Right kidney (tissue), 1 donor: ENCODE data around the gene CCDC167.

Source experiments
- DNase-seq: peaks from one replicate; pipeline ENCODE4 v3.0.0-alpha.2; 2016

The CCDC167 gene

DNA sequence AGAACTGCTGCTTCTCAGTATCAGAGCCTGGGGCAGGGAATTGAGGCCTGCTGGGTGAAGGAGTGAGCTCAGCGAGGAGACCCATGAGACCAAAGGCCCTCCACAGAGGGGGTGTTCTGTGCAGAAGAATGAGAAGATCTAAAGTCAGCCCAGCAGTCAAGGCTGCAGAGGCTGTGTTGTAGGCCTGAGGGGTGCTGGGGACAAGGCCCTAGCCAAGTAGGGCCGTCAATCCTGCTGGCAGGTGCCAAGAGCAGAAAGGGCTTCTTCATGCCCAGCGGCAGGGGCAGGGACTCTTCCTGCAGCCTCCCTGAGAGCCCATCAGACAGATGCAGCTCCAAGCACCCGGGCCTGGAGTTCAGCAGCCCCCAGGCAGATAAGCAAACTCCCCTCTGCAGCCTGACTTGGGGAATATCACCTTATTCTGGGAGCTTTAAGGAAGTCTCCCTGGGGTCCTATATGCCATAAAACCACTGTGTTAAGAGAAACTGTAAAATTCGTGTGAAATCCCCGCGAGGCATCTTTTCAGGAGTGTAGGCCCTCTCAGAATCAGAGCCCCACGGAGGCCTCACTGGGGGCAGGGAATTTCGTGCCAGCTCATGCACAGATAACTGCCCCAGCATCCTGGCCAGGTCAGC lies 9.0 kb downstream of the CCDC167 start:
- no peak for DNase-seq

DNA sequence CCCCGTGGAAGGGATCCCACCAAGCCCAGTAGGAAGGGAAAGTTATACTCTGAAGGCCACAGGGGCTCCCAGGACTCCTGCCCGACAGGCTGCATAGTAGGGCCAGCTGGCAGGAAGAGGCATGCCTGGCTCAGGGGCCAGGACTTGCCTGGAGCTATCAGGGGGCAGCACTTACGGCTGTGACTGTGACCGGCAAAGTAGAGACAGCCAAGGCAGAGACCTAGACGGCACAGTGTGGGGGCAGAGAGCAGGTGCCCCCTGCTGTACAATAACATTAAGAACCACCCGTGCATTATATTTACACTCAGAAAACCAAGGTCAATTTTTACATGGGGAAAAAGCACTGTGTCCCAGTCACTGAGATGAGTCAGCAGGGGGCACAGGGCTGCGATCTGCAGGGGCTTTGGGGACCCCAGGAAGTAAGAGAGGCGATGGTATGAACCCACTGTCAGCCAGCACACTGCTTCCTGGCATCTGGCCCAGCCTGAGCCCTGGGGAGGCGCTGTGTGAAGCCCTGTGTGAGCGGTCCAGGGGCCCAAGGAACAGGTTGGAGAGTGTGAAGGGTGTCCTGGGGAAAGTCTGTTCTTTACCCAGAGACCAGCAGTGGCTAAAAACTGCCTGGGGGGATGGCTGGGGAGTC lies 9.9 kb downstream of the CCDC167 start:
- no peak for DNase-seq

DNA sequence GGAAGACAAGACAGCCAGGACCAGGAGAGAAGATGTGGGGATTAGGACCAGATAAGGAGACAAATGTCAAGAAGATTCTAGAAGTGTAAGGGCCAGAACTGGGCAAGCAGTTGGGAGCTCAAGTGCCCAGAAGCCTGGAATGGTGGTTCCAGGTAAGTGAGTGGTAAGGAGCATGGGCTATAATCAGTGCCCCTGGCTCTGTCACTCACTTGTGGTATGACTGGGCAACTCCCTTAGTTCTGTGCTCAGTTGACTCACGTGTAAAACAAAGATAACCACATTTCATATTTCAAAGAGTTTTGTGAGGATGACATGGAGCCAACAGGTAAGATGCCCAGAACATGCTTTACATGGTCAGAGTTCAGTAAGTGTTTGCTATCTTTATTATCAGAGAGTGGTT lies 11.2 kb downstream of the CCDC167 start:
- no peak for DNase-seq

DNA sequence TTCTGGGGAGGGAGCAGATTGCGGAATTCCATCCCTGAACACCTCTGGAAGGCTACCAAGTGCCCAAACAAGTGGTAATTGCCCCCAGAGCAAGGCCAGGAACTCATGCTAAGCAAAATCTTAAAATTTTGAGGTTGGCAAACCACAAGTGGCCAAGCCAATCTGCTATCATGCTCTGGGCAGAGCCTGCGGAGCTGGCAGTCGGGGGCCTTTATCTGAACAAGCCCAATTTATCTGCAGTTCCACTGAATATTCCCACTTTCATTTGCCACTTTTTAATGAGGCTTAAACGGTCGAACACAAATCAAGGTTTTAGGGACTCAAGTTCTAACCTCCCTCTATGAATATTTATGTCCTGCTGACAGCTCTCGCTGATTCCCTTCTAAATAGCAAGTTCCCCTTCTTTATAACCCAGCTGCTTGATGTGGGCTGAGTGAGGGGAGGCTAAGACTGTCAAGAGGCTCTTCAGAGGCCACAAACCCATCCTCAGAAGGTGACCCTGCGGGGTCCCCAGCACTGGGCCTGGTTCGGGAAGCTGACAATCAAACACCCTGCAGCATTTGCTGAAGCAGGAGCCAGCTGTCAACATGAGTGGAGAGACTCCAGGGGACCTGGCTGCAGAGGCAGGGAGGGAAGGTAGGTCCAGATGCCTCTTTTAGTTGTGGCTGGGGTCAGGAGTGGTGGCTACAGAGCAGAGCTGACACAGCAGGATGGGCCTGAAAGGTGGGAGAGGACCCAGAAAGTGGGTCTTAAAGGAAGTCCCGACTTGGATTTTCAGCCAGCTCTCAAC lies 11.9 kb downstream of the CCDC167 start:
- DNase-seq = no peak

DNA sequence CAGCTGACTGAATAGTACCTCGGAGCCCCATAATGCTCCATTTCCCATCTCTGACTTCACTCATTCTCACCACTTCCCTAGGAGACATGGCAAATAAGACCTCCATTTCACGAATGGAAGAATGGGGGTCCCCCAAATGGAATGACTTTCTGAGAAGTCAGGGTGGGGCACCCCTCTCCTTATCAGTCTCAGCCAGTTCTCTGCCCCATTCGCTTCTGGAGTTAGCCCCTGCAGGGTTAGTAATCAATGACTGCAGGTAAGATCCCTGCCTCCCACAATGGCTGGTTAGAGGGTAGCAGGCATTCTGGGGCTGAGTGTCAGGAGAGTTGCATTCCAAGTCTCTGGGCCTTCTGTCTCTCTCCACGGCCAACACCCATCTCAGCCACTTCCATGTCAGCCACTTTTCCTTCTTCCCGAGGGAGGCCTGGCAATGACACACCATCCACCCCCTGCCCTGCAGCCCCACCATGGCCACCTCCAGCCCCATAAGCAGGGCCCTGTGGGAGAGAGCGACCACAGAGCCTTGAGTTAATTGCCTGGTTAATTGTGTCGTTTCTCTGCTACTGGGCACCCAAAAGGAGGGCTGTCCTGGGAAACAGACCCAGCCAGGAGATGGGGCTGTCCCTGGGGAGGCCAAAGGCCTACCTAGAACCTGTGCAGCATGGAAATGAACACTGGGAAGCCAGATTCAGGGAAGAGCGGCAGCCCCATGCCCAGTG lies 13.4 kb downstream of the CCDC167 start:
- no peak for DNase-seq

DNA sequence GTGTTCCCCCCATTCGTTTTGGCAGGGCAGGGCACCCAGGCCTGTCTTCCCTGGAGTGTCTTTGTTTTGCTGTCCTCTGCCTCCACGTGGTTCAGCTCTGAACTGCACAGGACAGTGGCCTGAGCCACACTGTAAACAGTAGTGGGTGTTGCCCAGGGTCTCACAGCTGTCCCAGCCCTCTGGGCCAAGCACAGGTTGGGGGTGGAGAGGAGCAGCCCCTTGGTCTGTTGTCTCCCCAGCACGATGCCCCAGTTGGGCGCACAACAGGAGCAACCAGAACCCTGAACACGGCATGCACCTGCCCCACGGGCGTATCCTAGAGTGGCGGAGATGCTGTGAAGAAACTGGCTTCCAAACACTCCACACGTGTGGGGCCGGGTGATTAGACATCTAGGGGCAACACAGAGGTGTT lies 14.4 kb downstream of the CCDC167 start:
- no peak for DNase-seq

DNA sequence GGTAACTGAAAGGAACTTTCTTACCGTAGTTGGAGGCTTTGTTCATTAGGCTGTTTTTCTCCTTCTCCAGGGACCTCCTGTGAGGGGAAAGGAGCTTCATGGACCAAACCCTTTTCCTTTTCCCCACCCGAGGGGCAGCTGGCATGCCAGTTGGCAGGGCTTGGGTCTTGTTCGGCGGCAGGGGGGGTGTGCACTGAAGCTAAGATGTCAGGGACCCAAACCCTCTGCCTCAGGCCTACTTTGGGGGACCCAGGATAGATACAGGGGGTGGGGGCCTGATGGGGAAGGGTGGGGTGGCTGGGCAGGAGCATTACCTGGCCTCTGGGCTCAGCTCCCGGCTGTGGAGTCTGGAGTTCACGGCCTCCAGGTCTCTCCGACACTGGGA lies 14.9 kb downstream of the CCDC167 start:
- DNase-seq = no peak

DNA sequence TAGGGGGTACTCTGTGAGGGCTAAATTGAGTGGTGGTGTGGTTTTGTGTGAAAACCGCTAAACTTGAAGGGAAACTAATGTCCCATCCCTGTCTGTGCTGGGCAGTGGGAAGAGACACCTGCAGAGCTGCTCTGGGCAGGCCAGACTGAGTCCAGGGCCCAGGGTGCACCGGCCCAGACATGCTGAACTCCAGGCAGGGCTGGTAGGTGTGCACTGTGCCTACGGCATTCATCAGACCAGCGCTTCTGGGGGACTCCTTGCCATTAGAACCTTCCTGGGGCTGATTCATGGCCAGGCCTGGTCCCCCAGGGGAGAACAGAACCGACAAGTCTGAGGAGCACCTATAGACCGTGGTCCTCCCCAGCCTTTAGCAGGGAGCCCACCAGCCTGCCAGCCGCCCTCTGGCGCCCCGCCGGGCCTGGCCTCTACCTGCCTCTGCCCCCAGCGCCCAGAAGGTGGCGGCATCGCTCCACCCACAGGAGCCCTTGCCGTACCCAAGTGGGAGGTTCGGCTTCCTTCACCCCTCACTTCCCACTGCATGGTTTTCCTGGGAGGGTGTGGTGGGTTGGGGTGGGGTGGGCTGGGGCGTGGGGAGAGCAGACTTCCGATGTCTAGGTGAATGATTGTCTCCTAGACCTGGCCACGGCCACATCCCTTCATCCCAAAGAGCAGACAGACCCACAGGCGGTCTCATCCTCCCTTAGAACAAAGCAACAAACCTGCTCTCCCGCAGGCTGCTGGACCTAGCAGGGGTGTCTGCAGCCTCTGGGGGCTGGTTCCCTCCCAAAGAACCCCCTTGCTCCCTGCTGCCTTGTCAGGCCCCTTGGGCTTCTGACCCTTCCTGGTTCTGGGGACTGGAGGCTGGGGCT lies 15.5 kb downstream of the CCDC167 start:
- DNase-seq = no peak

DNA sequence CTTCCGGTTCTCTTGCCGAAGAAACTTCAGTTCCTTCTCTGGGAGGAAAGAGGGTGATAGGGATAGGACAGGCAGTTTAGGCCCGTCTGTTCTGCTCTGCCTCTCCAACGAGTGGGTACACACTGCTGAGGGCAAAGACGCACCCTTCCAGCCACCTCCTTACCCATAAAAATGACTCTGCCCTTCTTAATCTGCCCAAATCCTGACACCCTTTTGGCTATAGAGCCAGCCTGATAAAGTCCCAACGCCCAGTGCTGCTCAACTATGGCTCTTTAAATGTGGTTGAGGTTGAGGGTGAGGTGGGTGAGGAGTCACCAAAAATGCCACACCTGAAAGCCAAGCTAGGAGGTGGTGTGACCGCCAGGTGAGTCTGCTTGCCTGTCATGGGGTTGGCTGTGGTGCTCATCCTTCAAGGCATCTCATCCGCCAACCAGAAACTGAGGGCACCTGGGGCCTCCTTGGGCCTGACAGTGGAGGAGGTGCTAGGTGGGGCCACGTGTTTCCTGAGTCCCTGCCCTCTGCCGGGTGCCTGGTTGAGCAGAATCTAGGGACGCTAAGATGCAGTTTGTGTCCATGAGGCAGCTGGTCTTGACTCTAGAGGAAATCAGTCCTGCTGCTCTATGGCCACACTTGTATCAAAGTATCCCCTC lies 16.3 kb downstream of the CCDC167 start:
- no peak for DNase-seq

DNA sequence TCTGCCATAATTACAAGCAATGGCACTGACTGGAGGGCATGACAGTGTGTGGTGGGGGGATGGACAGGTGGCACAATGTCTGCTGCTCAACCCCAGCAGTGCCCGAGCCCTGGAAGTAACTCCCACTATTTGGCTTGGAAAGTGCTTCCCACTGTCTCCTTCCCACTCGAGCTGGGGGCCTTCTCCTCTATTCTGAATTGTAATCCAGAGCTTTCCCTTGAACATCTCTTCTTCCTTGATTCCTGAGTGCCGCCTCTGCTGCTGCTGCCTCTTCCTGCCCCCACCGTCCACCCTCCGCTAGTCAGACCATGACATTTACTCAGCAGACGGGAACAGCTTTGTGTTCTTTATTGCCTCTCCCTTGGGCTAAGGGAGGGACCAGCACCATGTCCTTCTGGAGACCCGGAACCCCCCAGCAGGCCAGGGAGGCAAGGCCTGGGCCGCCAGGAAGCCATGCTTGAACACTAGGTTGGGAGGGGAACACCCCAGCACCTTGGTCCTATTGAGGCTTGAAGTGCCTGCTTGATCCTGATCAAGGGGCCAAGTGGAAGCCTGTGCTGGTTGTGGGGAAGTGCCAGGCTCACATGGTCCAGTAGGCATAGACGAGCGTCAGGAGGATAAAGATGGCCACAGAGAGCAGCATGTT lies 17.0 kb downstream of the CCDC167 start:
- DNase-seq = no peak

DNA sequence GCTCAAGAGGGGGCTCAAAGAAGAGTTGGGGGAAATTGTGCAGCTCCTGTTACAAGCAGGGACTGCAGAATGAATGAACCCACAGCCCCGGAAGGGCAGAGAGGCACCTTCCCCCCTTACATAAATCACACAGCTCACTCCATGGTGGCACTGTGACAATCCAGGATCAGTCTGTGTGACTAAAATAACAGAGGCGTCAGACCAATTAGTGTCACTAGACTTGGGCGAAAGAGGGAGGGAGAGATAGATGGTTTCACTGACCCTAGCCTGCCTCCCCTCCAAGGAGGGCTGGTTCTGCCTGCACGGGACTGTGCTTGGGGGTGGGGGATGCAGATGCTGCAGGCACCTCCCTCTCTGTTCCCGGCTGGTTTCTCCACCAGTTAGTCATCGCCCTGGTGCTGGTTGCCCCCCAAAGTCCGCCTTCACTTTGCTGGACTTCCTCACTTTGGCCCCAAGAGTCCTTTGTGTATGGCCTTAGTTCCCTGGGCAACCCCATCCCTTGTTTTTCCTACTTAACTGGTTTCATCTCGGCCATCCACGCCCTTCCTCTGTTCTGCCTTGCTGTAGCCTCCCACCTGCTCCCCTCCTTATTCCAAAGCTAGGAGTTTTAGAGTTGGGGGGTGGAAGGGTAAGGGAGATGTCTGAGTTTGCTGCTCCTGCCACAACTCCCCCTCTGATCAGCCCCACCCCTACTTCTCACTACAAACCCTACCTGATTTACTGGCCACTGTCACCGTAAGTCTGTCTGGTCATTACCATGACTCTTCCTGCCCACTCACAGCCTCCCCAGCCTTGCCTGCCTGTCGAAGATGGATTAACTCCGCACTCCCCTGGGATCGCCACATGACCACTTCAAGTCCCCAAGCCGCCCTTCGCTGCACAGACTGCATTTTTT lies 17.7 kb downstream of the CCDC167 start:
- peak; percentile 69 for DNase-seq

DNA sequence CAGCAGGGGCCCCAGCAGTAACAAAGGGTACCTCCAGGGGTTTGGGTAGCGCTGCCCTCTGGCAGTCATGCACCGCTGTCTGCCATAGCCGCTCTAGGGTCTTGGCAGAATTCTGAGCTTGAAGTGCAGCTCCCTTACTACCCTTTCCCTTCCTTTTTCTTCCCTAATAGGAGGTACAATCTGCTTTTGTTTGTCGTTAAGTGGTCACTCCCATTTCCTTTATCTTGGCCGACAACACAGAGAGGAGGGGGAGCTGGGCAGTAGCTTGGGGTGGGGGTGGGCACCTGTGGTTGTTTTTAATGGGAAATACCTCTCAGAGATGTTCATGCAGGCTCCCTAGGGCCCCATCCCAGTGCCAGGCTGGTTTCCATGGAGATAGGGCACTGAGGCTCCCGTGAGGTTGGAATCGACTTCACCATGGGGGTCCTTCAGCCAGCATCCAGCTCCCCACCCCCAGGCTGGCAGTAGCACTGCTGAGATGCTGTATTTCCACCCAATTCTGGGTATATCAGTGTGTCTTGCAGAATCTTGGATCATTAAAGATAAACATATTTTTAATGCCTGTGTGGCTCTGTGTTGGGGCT lies 18.6 kb downstream of the CCDC167 start:
- no peak for DNase-seq

DNA sequence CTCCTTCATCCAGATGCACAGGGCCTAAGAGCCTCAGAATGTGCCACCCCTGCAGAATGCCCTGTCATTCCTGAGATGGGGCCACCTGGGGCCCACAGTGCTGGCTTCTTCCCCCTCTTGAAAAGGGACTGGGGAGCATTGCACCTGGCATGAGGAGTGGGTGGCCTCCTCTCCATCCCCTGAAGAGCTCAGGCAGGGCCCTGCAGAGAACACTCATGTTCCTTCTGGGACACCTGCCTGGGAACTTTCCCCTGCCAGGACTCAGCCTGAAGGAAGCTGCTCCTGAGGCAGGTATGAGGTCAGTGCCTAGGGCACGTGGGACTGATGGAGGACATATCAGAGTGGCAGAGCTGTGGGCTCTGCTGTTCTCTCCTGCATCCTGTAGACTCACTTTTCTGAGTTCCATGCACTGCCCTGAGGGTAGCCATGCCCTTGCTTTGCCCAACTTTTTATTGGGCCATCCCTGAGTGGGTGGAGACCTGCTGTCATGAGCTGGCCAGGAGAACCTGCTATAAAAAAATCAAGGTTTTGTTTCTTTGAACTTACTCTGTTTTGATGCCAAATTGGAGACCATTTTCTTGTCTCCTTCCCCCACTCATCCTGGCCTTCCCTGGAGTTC lies 19.5 kb downstream of the CCDC167 start:
- DNase-seq = no peak

DNA sequence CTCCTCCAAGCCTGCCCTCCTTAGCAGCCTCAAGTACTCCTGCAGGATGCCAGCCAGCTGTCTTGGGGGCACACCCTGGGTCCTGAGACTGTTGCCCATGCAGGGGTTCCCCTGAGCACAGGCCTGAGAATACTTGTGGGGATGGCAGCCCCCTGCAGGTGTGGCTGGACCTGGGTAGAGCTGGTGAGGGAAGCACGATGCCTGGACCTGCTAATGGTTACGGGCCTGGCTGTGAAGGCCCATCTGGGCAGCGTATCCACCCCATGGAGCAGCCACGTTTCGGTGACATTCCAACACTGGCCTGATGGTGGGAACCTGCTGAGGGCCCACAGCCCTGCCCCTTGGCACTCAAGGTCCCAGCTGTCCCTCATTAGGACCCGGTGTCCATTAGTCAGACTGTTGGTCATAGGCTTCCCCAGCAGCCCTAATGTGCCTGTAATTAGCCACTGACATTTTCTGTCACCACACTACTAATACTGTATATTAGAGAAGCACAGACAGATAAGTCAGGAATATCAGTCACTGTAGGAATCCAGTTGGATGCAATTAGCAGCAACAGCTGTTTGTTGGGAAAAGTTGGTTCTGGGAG lies 20.3 kb downstream of the CCDC167 start:
- DNase-seq = no peak

DNA sequence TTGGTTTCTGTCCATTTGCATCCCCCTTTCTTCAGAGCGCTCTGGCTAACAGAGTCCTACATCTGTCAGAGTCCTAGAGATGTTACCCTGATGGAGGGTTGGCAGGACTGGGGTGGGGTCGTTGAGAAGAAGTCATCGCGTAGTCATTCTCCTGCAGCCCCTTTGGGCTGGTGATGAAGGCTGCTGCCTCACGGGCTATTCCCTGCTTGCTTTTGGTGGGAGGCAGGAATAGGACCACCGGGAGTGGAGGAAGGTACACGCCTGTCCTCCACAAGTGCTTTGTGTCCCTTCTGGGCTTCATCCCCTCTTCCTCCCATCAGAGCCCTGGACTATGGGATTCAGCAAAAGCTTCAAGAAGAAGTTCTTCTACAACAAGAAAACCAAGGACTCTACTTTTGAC lies 20.9 kb downstream of the CCDC167 start:
- no peak for DNase-seq

DNA sequence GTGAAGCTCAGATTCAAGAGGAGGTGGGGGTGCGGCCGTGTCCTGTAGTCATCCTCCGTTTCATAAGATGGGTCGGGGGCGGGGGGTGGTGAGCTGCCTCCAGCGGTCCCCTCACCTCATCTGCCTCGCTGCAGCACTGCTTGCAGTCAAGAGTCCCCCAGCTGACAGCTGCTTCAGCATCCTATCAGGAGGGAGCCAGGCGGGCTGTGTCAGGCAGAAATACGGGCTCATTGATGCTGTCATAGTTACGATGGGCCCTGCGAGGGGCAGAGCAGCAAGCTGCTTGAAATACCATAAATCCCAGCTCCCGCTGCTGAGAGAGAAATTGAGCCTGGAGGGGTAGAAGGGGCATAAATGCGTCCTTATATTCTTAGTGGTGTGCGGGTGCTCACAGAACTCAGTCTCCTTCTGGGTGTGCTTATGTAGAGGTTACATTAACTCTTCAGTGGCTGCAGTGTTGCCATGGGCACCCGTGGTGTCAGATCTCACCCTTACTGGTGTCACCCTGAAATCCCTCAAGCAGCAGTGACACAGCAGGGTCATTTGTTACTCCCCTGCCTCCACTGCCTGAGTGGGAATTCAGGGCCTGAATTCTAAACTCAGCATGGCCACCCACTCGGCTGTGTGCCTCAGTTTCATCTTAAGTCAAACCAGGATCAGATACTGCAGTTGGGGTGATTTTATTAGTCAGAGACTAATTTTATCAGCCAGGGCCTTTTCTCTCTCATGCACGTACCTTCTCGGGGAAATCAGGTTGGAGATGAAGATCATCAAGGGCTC lies 21.8 kb downstream of the CCDC167 start:
- DNase-seq = no peak

DNA sequence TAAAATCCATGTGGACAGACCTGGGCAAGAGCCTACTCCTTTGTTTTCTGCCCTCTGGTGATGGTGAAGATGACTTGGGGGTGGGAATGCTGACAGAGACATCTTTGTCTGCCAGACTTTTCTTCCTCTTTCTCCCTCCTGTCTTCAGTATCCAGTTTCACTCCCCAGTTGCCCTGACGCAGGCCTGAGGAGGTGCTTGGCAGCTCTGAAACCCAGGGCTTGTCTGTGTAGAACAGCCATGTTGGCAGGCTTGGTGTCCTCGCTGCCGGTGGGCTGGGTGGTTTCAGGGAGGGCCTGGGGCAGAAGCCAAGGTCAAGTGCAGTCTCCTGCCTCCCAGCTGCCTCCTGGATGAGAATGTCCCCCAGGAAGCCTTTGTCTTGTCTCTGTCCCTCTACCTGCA lies 22.5 kb downstream of the CCDC167 start:
- no peak for DNase-seq

DNA sequence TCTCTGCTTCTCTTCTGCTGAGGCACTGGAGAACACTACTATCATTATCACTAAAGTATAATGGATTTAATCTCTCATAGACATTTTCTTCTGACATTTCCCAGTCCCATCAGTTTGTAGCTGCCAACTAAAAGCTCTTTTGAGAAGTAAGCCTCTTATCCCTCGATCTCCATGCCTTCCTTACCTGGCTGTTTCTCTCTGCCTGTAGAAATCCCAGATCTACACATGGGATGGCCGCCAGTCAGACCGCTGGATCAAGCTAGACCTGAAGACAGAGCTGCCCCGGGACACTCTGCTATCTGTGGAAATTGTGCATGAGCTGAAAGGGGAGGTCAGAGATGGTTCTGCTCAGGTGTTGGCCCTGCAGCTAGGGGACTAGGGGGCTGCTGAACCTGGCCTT lies 25.4 kb downstream of the CCDC167 start:
- no peak for DNase-seq
